ENCODE measurements around the gene CUEDC2.

Gene CUEDC2

DNA sequence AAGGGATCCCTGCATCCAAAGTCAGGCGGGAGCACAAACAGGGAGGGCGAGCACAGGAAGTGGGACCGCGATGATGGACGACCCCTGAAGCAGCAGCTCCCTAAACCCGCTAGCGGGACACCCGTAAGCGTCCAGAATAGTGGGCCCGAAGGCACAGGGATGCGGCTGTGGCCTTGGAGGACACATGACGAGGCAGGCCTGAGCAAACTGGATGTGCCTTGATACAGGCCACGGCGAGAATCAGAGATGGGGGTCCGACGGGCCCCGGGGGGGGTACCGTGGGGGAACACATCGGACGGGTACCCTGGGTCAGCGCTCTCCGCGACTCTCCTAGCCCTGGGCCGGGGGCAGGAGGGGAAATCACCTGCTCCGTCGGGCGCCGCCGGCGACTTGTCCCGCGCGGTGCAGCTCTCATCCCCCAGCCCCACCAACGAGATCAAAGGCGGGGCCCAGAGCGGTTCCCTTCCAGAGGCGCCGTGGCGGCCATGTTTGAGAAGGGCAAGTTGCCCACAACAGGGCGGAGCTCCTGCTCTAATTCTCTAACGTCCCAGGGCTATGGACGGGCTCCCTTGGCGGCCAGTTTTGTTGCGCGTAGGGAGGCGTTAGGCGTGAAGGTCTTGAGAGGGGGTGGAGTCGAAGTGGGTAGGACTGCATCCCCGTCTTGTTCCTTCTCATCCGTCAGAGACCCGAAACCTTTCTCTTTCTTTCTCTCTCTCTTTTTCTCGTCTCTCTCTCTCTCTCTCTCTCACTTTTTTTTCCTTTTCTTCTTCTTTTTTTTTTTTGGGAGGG lies at the start of gene CUEDC2:
Gene CUEDC2 (minus strand): TSS at position 413 of the 789 bp plus-strand sequence. CDS start 7,386 bp downstream, outside the sequence.
- TF ChIP-seq, protein P1, sequence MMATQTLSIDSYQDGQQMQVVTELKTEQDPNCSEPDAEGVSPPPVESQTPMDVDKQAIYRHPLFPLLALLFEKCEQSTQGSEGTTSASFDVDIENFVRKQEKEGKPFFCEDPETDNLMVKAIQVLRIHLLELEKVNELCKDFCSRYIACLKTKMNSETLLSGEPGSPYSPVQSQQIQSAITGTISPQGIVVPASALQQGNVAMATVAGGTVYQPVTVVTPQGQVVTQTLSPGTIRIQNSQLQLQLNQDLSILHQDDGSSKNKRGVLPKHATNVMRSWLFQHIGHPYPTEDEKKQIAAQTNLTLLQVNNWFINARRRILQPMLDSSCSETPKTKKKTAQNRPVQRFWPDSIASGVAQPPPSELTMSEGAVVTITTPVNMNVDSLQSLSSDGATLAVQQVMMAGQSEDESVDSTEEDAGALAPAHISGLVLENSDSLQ (IDR thresholded peaks at IDR 0.05): no peak
- TF ChIP-seq FOXM1 (IDR thresholded peaks at IDR 0.05; ENCODE audit: borderline replicate concordance): peak; percentile 59; the same call in 1 of the 2 replicates
- TF ChIP-seq TARDBP (IDR thresholded peaks at IDR 0.05): no peak
- no peak; the same call in 1 of the 2 replicates for TF ChIP-seq ELF4 (IDR thresholded peaks at IDR 0.05)
- TF ChIP-seq FOXA1 (IDR thresholded peaks at IDR 0.05): no peak
- no peak for TF ChIP-seq BHLHE40 (IDR thresholded peaks at IDR 0.05; ENCODE audit: borderline replicate concordance)
- peak; percentile 87 for TF ChIP-seq ZNF384 (IDR thresholded peaks at IDR 0.05)
- peak; percentile 99 for TF ChIP-seq LEF1 (IDR thresholded peaks at IDR 0.05; ENCODE audit: borderline replicate concordance)
- no peak for TF ChIP-seq CTBP1 (IDR thresholded peaks at IDR 0.05; ENCODE audit: borderline replicate concordance)
- no peak for TF ChIP-seq NFRKB (IDR thresholded peaks at IDR 0.05)
- peak; percentile 27 for TF ChIP-seq L3MBTL2 (conservative IDR thresholded peaks at IDR 0.05)
- no peak for TF ChIP-seq FOXK2 (IDR thresholded peaks at IDR 0.05)
- ChIA-PET POLR2A (interaction anchor here (0.6 to 4.2 kb wide), 23 partner anchors 8 to 365 kb away, joined by 3 to 75 read pairs (median 4); partner anchors contain the start of genes C10orf95, FBXL15 and GBF1), CTCF (interaction anchor here (0.6 to 1.4 kb wide), 6 partner anchors 9 to 152 kb away, joined by 3 to 6 read pairs (median 4); partner anchors contain the start of gene FBXL15)
- peak; percentile 95 for DNase-seq (ENCODE audit: extremely low spot score)

- CTCF ChIA-PET: interaction anchor here (0.9 to 2.0 kb wide), 3 partner anchors 29 to 102 kb away, joined by 3 to 8 read pairs (median 7); partner anchors contain the start of gene C10orf95
- no peak for TF ChIP-seq ELF4 (IDR thresholded peaks at IDR 0.05)
Measured at GRCh38 chr10:102480396-102480795, 48.0 kb upstream of the CUEDC2 start.

DNA sequence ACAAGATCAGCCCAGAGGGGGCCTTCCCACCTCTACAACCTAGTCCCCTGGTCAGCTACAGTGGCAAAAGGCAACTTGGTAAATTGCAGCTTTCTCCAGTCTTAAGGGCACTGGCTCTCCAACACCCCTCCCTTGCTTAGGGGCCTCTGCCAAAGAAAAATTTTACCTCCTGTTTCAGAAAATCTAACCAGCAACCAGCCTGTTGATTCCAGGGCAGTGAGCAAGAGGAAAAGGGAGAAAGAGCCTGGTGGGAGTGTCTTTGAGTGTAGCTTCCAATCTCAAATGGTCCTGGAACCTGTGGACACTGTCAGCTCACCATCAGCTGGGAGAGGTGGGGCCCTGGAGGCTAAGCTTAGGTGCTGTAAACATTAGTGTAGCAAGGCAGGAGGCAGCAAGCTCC lies 47.3 kb upstream of the CUEDC2 start:
- no peak for TF ChIP-seq TARDBP (IDR thresholded peaks at IDR 0.05)
- TF ChIP-seq CTBP1 (IDR thresholded peaks at IDR 0.05; ENCODE audit: borderline replicate concordance): no peak
- no peak for TF ChIP-seq FOXM1 (IDR thresholded peaks at IDR 0.05; ENCODE audit: borderline replicate concordance)
- TF ChIP-seq FOXA1 (IDR thresholded peaks at IDR 0.05): no peak
- no peak for TF ChIP-seq NFRKB (IDR thresholded peaks at IDR 0.05)
- TF ChIP-seq HDGF (IDR thresholded peaks at IDR 0.05; ENCODE audit: borderline replicate concordance): no peak
- no peak for TF ChIP-seq ZNF384 (IDR thresholded peaks at IDR 0.05)
- no peak for TF ChIP-seq SUZ12 (IDR thresholded peaks at IDR 0.05)
- no peak for TF ChIP-seq BHLHE40 (IDR thresholded peaks at IDR 0.05; ENCODE audit: borderline replicate concordance)
- TF ChIP-seq LEF1 (IDR thresholded peaks at IDR 0.05; ENCODE audit: borderline replicate concordance): no peak
- TF ChIP-seq SP1 (IDR thresholded peaks at IDR 0.05): no peak
- TF ChIP-seq FOXK2 (IDR thresholded peaks at IDR 0.05): no peak
- TF ChIP-seq, protein P1 (IDR thresholded peaks at IDR 0.05): no peak
- ChIA-PET POLR2A (interaction anchor here (0.7 to 1.8 kb wide), 7 partner anchors 18 to 104 kb away, joined by 3 to 6 read pairs (median 4); partner anchors contain the start of gene C10orf95), CTCF (interaction anchor here (0.8 to 2.0 kb wide), 9 partner anchors 17 to 104 kb away, joined by 3 to 8 read pairs (median 4); partner anchors contain the start of genes C10orf95 and NFKB2)
- no peak for DNase-seq (ENCODE audit: extremely low spot score)

More at GRCh38 chr10:102480396-102480795, 48.0 kb upstream of the CUEDC2 start:
- POLR2A ChIA-PET: interaction anchor here (0.7 to 1.8 kb wide), 4 partner anchors 29 to 104 kb away, joined by 3 to 6 read pairs (median 4); partner anchors contain the start of gene C10orf95
- DNase-seq (ENCODE audit: extremely low spot score): no peak

GRCh38 chr10:102476466-102477141 lies 44.2 kb upstream of the CUEDC2 start:
- ChIA-PET POLR2A (interaction anchor here (0.9 kb wide), 1 partner anchor 82 kb away, joined by 3 read pairs; the partner anchor contains the start of gene NFKB2), CTCF (interaction anchor here (0.5 kb wide), 1 partner anchor 28 kb away, joined by 3 read pairs; no protein-coding TSS in a partner anchor)
- TF ChIP-seq FOXM1 (IDR thresholded peaks at IDR 0.05; ENCODE audit: borderline replicate concordance): no peak
- no peak for TF ChIP-seq FOXK2 (IDR thresholded peaks at IDR 0.05)
- TF ChIP-seq ZNF384 (IDR thresholded peaks at IDR 0.05): no peak
- TF ChIP-seq FOXA1 (IDR thresholded peaks at IDR 0.05): no peak
- no peak for TF ChIP-seq BHLHE40 (IDR thresholded peaks at IDR 0.05; ENCODE audit: borderline replicate concordance)
- no peak for TF ChIP-seq LEF1 (IDR thresholded peaks at IDR 0.05; ENCODE audit: borderline replicate concordance)
- TF ChIP-seq, protein P1 (IDR thresholded peaks at IDR 0.05): no peak
- no peak for TF ChIP-seq TARDBP (IDR thresholded peaks at IDR 0.05)
- no peak for TF ChIP-seq ARNT (IDR thresholded peaks at IDR 0.05)
- DNase-seq (ENCODE audit: extremely low spot score): no peak

DNA sequence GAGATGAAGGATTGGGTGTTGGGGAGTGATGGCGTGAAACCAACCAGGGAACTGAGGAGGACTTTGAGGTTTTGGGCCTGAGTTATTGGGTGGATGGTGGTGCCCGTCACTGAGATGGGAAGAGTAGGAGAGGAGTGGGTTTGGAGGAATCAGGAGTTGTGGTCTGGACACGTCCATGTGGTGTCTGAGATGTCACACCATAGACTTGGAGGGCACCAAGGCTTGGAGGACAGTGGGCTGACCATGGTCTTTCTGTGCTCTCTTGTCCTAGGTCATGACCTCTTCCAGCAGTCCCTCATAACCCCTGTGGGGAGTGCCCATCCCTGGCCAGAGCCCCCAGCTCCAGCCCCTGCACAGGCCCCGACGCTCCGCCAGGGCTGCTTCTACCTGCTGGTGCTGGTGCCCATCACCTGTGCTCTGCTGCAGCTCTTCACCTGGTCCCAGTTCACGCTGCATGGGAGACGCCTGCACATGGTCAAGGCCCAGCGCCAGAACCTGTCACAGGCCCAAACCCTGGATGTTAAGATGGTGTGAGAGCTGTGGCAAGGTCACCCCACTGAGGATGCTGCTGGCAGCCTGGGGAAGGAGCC lies 43.2 kb upstream of the CUEDC2 start:
- ChIA-PET POLR2A (no interaction called here), CTCF (no interaction called here)

More for the DNA sequence above, 43.2 kb upstream of the CUEDC2 start:
- no peak for DNase-seq (ENCODE audit: extremely low spot score)
- no peak for TF ChIP-seq FOXM1 (IDR thresholded peaks at IDR 0.05; ENCODE audit: borderline replicate concordance)
